WERI-Rb-1 (cell line): ENCODE measurements around the gene OSCAR.

Source experiments
- DNase-seq: peaks from one replicate; pipeline ENCODE4 v3.0.0-alpha.2; 2020
- H3K27ac ChIP-seq: fragments of 250-450 bp; sonication (Bioruptor Pico); 2 replicates; pipeline ENCODE4 v1.5.1; 2020; ENCODE audit warnings: mild to moderate bottlenecking, moderate library complexity
- H3K27me3 ChIP-seq: fragments of 250-450 bp; sonication (Bioruptor Pico); 2 replicates; pipeline ENCODE4 v1.5.1; 2021; ENCODE audit warnings: mild to moderate bottlenecking, low read depth, moderate library complexity; ENCODE audit not compliant: insufficient read depth, severe bottlenecking
- H3K36me3 ChIP-seq: fragments of 250-450 bp; sonication (Bioruptor Pico); 2 replicates; pipeline ENCODE4 v1.5.1; 2020; ENCODE audit warnings: mild to moderate bottlenecking, moderate library complexity
- H3K4me3 ChIP-seq: 2 replicates; pipeline ENCODE4 v1.5.1; 2011; ENCODE audit warnings: low read depth, mild to moderate bottlenecking, control low read depth, low read length
- H3K9me3 ChIP-seq: fragments of 250-450 bp; sonication (Bioruptor Pico); 2 replicates; pipeline ENCODE4 v1.5.1; 2021; ENCODE audit warnings: mild to moderate bottlenecking, moderate library complexity; ENCODE audit not compliant: severe bottlenecking
- TF ChIP-seq, protein P1 (sequence below): IDR thresholded peaks from 2 replicates; pipeline ENCODE4 v1.5.1; 2011; ENCODE audit warnings: low read depth, mild to moderate bottlenecking, control low read depth, inconsistent platforms, low read length

Gene OSCAR

DNA sequence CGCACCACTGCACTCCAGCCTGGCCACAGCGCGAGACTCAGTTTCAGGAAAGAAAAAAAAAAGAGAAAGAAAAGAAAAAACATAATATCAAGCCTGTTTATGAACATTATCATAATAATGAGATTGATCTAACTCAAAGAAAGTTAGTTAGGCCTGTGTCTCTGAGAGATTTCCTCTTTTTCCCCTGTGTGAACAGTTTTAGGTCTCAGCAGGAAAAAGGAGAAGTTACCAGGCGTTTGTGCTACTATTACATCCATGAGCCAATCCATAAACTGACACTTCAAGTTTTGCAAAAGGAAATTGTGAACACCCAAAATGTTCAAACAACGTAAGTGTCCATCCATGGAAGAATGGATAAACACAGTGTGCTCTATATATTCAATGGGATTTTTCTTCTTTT lies 23.3 kb downstream of the OSCAR start:
- peaks cover 69% of the 10 kb centered on the region for H3K27me3 ChIP-seq
- H3K27ac ChIP-seq, result no peak overlapping the region
- TF ChIP-seq, protein P1, sequence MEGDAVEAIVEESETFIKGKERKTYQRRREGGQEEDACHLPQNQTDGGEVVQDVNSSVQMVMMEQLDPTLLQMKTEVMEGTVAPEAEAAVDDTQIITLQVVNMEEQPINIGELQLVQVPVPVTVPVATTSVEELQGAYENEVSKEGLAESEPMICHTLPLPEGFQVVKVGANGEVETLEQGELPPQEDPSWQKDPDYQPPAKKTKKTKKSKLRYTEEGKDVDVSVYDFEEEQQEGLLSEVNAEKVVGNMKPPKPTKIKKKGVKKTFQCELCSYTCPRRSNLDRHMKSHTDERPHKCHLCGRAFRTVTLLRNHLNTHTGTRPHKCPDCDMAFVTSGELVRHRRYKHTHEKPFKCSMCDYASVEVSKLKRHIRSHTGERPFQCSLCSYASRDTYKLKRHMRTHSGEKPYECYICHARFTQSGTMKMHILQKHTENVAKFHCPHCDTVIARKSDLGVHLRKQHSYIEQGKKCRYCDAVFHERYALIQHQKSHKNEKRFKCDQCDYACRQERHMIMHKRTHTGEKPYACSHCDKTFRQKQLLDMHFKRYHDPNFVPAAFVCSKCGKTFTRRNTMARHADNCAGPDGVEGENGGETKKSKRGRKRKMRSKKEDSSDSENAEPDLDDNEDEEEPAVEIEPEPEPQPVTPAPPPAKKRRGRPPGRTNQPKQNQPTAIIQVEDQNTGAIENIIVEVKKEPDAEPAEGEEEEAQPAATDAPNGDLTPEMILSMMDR, result no peak
- no peak for DNase-seq
- no peak overlapping the region for H3K4me3 ChIP-seq
- no peaks in the 10 kb centered on the region for H3K36me3 ChIP-seq
- H3K9me3 ChIP-seq, result peaks cover 11% of the 10 kb centered on the region

DNA sequence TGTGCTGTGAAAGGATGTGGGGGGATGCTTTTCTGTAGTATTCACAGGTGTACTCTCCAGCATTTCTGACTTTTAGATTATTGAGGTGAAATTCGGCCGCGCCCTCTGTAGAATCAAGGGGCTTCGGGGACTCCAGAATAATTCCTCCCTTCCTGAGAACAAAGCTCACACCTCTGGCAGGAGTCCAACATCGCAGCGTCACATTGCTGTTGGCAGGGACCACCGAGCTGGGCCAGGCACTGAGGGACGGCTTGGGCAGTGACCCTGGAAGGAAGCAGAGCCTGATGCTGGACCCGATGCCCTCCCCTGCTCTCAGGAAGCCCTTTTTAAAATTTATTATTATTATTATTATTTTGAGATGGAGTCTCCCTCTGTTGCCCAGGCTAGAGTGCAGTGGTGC lies 25.8 kb downstream of the OSCAR start:
- TF ChIP-seq, protein P1, result no peak
- Histone ChIP-seq H3K27ac (no peak overlapping the region), H3K36me3 (no peaks in the 10 kb centered on the region), H3K4me3 (no peak overlapping the region), H3K27me3 (peaks cover 74% of the 10 kb centered on the region), H3K9me3 (peaks cover under 1% of the 10 kb centered on the region)
- DNase-seq, result no peak

DNA sequence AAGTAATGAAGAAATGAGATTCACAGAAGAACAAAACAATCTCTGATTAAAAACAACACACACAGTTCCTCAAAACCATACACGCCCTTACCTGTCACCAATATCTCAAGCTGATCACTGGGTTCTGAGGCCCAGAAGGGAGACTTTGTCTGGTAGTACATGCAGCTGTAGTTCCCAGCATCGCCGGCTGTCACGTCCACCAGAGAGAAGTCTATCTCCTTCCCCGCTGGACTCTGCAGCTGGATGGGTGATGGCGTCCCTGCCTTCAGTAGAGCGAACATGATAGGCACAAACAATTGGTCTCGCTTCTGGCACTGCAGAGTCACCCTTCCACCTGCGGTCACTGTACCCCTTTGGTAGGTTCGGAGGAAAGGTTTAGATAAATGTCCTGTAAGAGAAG lies 26.8 kb downstream of the OSCAR start:
- DNase-seq, result no peak
- TF ChIP-seq, protein P1, result no peak
- no peak overlapping the region for H3K4me3 ChIP-seq
- no peak overlapping the region for H3K27ac ChIP-seq
- H3K36me3 ChIP-seq, result no peaks in the 10 kb centered on the region
- H3K9me3 ChIP-seq, result peaks cover 6% of the 10 kb centered on the region
- H3K27me3 ChIP-seq, result peaks cover 75% of the 10 kb centered on the region

DNA sequence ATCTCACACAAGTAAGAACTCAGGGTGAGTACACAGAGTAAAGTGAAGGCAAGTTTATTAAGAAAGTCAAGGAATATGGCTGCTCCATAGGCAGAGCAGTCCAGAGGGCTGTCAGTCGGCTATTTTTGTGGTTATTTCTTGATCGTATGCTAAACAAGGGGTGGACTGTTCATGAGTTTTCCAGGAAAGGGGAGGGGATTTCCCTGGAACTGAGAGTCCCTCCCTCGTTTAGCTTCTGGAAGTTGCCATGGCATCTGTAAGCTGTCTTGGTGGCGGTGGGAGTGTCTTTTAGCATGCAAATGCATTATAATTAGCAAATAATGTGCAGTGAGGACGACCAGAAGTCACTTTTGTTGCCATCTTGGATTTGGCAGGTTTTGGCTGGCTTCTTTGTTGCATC lies 31.1 kb downstream of the OSCAR start:
- Histone ChIP-seq H3K9me3 (peaks cover 6% of the 10 kb centered on the region), H3K4me3 (no peak overlapping the region), H3K27me3 (peaks cover 90% of the 10 kb centered on the region), H3K36me3 (no peaks in the 10 kb centered on the region), H3K27ac (no peak overlapping the region)
- TF ChIP-seq, protein P1, result no peak
- no peak for DNase-seq

DNA sequence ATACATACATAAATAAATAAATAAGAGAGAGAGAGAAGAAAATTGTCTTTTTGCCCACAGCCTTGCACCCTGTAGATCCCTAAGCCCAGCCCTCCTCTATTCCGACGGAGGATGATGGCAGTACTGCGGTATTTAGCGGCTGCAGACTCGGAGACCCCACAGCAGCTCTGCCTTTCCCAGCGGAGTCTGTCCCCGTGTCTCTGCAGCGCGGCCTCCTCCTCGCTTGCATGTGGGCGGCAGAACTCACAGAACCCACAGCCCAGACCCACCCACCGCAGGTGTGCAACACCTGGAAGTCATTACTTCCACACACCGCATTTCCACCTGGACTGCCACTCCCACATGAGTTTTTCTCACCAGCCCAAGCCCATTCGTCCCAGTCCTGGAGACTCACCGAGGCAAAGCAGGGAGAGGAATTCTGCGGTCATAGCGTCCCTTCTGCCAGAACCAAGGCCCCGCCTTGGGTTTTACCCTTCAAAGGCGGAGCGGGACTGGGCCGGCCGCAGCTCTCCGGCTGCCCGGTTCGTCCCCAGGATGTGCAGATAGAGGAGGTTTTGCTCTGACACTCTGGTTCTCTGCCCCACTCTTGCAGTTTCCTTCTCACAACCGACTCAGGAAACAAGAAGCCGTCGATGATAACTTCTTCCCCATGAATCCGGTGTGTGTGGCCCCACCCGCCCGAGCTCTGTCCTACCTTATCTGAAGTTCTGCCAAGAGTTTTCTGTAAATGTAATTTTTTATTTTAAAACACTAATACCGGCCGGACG lies 37.1 kb downstream of the OSCAR start, which contains the start of gene VSTM1:
Gene VSTM1, minus strand, starts transcription at position 548 of the 767 bp plus-strand sequence. Its CDS starts 120 bp downstream, at position 428.
- H3K4me3 ChIP-seq, result no peak within 1 kb of the TSS
- H3K27ac ChIP-seq, result no peak within 1 kb of the TSS
- TF ChIP-seq, protein P1, result no peak
- peaks cover 84% of the 10 kb centered on the region for H3K27me3 ChIP-seq
- DNase-seq, result no peak
- H3K36me3 ChIP-seq, result no peaks in the 10 kb centered on the region
- H3K9me3 ChIP-seq, result no peaks in the 10 kb centered on the region

DNA sequence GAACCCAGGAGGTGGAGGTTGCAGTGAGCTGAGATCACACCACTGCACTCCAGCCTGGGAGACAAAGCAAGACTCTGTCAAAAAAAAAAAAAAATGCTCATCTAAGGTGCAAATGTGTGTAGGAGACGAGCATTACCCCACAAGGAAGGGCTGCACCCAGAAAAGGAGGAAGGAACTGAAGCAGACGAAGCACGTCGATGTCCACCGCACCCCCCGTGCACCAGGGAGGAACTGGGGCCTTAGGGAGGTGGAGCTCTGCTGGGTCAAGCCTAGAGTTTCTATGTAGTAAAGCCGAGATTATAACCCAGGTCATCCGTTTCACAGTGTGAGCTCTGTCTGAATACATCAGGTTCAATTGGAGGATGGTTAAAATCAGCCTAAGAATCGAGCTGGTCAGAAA lies 38.0 kb downstream of the OSCAR start:
- Histone ChIP-seq H3K9me3 (no peaks in the 10 kb centered on the region), H3K36me3 (no peaks in the 10 kb centered on the region), H3K27ac (no peak overlapping the region), H3K27me3 (peaks cover 87% of the 10 kb centered on the region), H3K4me3 (no peak overlapping the region)
- TF ChIP-seq, protein P1, result no peak
- no peak for DNase-seq
